ENCODE measurements around the gene CLDN34.
A peak's percentile ranks its signal among the peaks of the same experiment; 100 is the strongest.

GRCh38 chrX:10014462-10015354 is 47.5 kb downstream of the CLDN34 start:
- TF ChIP-seq, protein P1, sequence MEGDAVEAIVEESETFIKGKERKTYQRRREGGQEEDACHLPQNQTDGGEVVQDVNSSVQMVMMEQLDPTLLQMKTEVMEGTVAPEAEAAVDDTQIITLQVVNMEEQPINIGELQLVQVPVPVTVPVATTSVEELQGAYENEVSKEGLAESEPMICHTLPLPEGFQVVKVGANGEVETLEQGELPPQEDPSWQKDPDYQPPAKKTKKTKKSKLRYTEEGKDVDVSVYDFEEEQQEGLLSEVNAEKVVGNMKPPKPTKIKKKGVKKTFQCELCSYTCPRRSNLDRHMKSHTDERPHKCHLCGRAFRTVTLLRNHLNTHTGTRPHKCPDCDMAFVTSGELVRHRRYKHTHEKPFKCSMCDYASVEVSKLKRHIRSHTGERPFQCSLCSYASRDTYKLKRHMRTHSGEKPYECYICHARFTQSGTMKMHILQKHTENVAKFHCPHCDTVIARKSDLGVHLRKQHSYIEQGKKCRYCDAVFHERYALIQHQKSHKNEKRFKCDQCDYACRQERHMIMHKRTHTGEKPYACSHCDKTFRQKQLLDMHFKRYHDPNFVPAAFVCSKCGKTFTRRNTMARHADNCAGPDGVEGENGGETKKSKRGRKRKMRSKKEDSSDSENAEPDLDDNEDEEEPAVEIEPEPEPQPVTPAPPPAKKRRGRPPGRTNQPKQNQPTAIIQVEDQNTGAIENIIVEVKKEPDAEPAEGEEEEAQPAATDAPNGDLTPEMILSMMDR (IDR thresholded peaks at IDR 0.05), result no peak
- TF ChIP-seq POLR2A (IDR thresholded peaks at IDR 0.05), result peak in 1 of 2 donors; percentile 58
